OCI-LY7 (cell line): Measurements from ENCODE around the gene CDT1. TPM values are rescaled to one million over a fixed set of nuclear protein-coding genes. Genes with fewer than 3 reads are reported as not detected.

ENCODE experiments used
- BruUV-seq: library from RNA; stranded (reverse); fragments of 400-500 nt; replicated peaks from 2 replicates; lab custom pipeline; 2021; lab: Mats Ljungman, UMichigan
- CTCF ChIA-PET: fragments of 300-600 bp; sonication (Branson Sonifier 250); formaldehyde crosslinking; loops from one replicate; lab custom pipeline; 2022; ENCODE audit warnings: antibody characterized with exemption; ENCODE audit not compliant: unreplicated experiment; lab: Charles Lee
- POLR2A ChIA-PET: fragments of 300-600 bp; sonication (Branson Sonifier 250); formaldehyde crosslinking; loops from one replicate; lab custom pipeline; 2022; ENCODE audit warnings: antibody characterized with exemption; lab: Charles Lee
- DNase-seq: peaks from one replicate; pipeline ENCODE4 v3.0.0-alpha.2; 2015; ENCODE audit warnings: low spot score
- H2AFZ ChIP-seq: fragments of 200-600 bp; sonication (generic), shearing (Covaris generic); 2 replicates; pipeline ENCODE4 v1.6.1; 2014; ENCODE audit warnings: mild to moderate bottlenecking, antibody characterized with exemption, low read length, moderate library complexity
- H3K27ac ChIP-seq: fragments of 200-600 bp; sonication (generic); 2 replicates; pipeline ENCODE4 v1.5.1; 2014; ENCODE audit warnings: mixed run types, low read depth, mild to moderate bottlenecking, moderate library complexity, low read length, inconsistent platforms; ENCODE audit not compliant: poor library complexity, severe bottlenecking
- H3K36me3 ChIP-seq: fragments of 200-600 bp; sonication (generic); 2 replicates; pipeline ENCODE4 v1.6.1; 2014; ENCODE audit warnings: mild to moderate bottlenecking, antibody characterized with exemption, low read length, moderate library complexity, mixed read lengths; ENCODE audit not compliant: insufficient read depth
- H3K4me1 ChIP-seq: fragments of 200-600 bp; sonication (generic); 2 replicates; pipeline ENCODE4 v1.5.1; 2014; ENCODE audit warnings: mild to moderate bottlenecking, low read length; ENCODE audit not compliant: insufficient read depth, poor library complexity, severe bottlenecking
- H3K4me2 ChIP-seq: fragments of 200-600 bp; sonication (generic); 2 replicates; pipeline ENCODE4 v1.6.1; 2014; ENCODE audit warnings: mild to moderate bottlenecking, low read length
- H3K4me3 ChIP-seq: fragments of 200-600 bp; sonication (generic); 2 replicates; pipeline ENCODE4 v1.5.1; 2014; ENCODE audit warnings: mild to moderate bottlenecking, low read depth, low read length; ENCODE audit not compliant: poor library complexity, severe bottlenecking
- H3K79me2 ChIP-seq: fragments of 200-600 bp; sonication (generic); 2 replicates; pipeline ENCODE4 v1.6.1; 2016; ENCODE audit warnings: low read depth, mild to moderate bottlenecking, low read length, moderate library complexity, mixed read lengths; ENCODE audit not compliant: insufficient read depth
- H3K9me2 ChIP-seq: fragments of 200-600 bp; sonication (generic); 2 replicates; pipeline ENCODE4 v1.6.1; 2016; ENCODE audit warnings: mild to moderate bottlenecking, low read length, mixed read lengths; ENCODE audit not compliant: insufficient read depth
- H3K9me3 ChIP-seq: fragments of 200-600 bp; sonication (generic); 2 replicates; pipeline ENCODE4 v1.6.1; 2014; ENCODE audit warnings: mild to moderate bottlenecking, mixed run types, low read length, mixed read lengths
- H4K20me1 ChIP-seq: fragments of 200-600 bp; sonication (generic); 2 replicates; pipeline ENCODE4 v1.6.1; 2014; ENCODE audit warnings: mild to moderate bottlenecking, antibody characterized with exemption, low read length, moderate library complexity, mixed read lengths; ENCODE audit not compliant: insufficient read depth
- CTCF ChIP-seq: fragments of 200-600 bp; sonication (generic); conservative IDR thresholded peaks from 2 replicates; pipeline ENCODE4 v1.5.1; 2014; ENCODE audit warnings: mild to moderate bottlenecking, antibody characterized with exemption, low read length, moderate library complexity, mixed read lengths
- EZH2phosphoT487 ChIP-seq: fragments of 200-600 bp; sonication (generic); IDR thresholded peaks from 2 replicates; pipeline ENCODE4 v1.6.1; 2018; ENCODE audit warnings: low read depth, borderline replicate concordance, mild to moderate bottlenecking, mixed run types, antibody characterized with exemption, low read length, moderate library complexity, mixed read lengths
- intact Hi-C: fragments of 100-400 bp; cut with micrococcal nuclease; formaldehyde crosslinking; loops from one replicate; pipeline ENCODE4 v1.10.0; 2022; ENCODE audit not compliant: unreplicated experiment
- total RNA-seq, 2 experiments: library from RNA; depleted of rRNA in 1 of 2; stranded (reverse); fragments of >200 nt in 1 of 2; shearing (Covaris generic) in 1 of 2; gene quantifications; 2 replicates each; pipeline ENCODE4 v1.2.3, GENCODE V29; 2014 to 2022

CDT1 gene
- total RNA-seq, 2 experiments from 2014 or later, result 82.7 to 108 TPM

DNA sequence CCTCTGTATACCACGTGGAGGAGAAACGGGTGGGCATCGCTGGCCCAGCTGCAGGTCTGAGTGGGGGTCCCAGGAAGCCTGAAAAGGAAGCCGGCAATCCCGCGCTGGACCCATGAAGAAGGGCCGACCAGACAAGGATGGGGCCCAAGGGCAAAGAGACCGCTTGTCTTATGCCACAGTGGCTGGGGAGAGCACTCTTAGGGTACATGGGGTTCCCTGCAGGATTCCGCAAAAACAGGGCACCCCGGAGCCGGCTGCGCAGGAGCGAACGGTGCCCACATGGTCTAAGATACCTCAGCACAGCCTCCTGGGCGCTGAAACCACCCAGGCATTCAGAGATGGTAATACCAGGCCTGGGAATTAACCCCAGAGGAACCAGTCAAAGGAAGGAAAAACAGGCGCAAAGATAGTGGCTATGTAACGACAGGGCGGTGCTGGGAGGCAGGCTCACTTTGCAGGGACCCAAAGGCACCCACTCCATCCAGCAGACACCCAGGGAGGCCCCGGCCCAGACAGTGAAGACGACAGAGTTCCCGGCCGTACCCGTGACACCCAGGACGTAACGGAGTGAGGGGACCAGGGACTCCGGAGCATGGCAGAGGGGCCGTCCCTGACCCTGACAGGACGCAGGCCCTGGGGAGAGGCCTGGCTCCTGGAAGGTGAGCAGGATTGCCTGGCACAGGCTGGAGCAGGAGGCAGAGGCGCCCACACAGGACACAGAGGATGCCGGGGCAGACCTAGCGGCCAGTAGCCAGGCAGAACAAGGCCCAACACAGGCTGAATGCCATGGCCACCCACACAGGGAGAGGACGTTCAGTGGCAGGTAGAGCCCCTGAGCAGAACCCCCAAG is 28.8 kb upstream of the CDT1 start:
- no peak for DNase-seq
- BruUV-seq, result no TSS peak
- intact Hi-C loops, result no loop called here
- H3K4me3 ChIP-seq, result no peak overlapping the region
- no peaks in the 10 kb centered on the region for H3K79me2 ChIP-seq
- peaks cover 9% of the 10 kb centered on the region for H3K4me1 ChIP-seq
- POLR2A ChIA-PET, result no interaction called here
- H3K9me3 ChIP-seq, result no peaks in the 10 kb centered on the region
- no peaks in the 10 kb centered on the region for H4K20me1 ChIP-seq
- CTCF ChIA-PET, result no interaction called here
- TF ChIP-seq EZH2phosphoT487 (no peak), CTCF (no peak)
- H3K4me2 ChIP-seq, result no peak overlapping the region
- no peak overlapping the region for H2AFZ ChIP-seq
- no peaks in the 10 kb centered on the region for H3K36me3 ChIP-seq
- no peak overlapping the region for H3K27ac ChIP-seq
- no peaks in the 10 kb centered on the region for H3K9me2 ChIP-seq

- DNase-seq, result no peak
- TF ChIP-seq EZH2phosphoT487, result no peak
- TF ChIP-seq CTCF, result no peak
- no peak overlapping the region for H2AFZ ChIP-seq
- H4K20me1 ChIP-seq, result no peaks in the 10 kb centered on the region
- BruUV-seq, result no TSS peak
- no peaks in the 10 kb centered on the region for H3K9me3 ChIP-seq
- H3K4me1 ChIP-seq, result peaks cover 9% of the 10 kb centered on the region
- H3K79me2 ChIP-seq, result peaks cover 10% of the 10 kb centered on the region; the same call in 1 of the 2 replicates
- H3K4me3 ChIP-seq, result no peak overlapping the region
- no peak overlapping the region for H3K27ac ChIP-seq
- ChIA-PET POLR2A (no interaction called here), CTCF (no interaction called here)
- H3K4me2 ChIP-seq, result no peak overlapping the region
- intact Hi-C loops, result no loop called here
- H3K36me3 ChIP-seq, result no peaks in the 10 kb centered on the region
- H3K9me2 ChIP-seq, result no peaks in the 10 kb centered on the region
Measured at GRCh38 chr16:88775825-88776224, 27.8 kb upstream of the CDT1 start.
